HG03575 (cell line): ENCODE data around the gene FNDC11.
"Not testable (repeated sequence)": the region's sequence is repeated elsewhere in the genome, so short reads cannot be mapped to it uniquely, and the experiment has no call there.

Experiments used
- ATAC-seq: cut with Tn5 transposase; IDR thresholded peaks from one replicate; pipeline ENCODE4 v1.9.1; 2021; ENCODE audit not compliant: unreplicated experiment, insufficient number of reproducible peaks, low FRiP score; ENCODE audit errors: extremely low read depth

Gene FNDC11

DNA sequence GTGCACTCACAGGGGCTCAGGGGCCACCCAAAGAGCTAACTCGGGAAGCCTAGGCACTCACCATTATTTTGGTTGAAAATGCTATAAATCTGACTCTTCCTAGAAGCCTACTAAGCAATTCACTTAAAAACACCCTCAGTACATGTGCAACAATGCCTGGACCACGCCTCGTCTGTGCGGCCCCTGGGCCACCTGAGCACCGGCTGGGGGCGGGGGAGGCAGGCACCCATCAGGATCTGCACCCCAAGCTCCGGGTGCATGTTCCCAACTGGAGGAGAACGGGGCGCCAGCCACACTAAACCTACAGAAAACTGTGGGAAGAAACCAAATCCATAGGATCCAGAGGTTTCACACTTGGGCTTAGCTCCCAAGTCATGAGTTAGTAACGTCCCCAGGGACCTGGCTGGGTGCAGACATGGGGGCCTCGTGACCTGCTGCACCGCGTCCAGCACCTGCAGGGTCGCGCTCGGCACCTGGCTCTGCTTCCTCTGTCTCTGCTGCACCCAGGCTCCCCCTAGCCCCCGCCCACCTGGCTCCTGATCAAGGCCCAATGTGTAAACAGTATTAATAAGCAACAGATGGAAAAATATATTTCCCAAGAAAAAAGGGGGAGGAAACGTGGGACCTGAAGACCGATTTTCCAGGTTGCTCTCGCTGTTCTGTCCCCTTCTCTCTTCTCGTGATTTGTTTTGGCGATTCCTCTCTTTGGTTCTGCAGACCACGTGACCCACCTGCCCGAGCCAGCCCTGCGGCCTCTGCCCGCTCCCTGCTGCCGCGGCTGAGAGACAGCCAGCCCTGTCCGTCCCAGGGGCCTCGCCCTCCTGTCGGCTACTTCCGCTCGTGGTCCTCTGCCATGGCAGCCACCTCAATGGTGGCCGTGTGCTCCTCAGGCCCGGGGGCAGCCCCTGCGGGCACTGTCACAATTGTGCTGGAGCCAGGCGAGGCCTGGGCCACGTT is 35.6 kb downstream of the FNDC11 start:
- ATAC-seq = no peak

DNA sequence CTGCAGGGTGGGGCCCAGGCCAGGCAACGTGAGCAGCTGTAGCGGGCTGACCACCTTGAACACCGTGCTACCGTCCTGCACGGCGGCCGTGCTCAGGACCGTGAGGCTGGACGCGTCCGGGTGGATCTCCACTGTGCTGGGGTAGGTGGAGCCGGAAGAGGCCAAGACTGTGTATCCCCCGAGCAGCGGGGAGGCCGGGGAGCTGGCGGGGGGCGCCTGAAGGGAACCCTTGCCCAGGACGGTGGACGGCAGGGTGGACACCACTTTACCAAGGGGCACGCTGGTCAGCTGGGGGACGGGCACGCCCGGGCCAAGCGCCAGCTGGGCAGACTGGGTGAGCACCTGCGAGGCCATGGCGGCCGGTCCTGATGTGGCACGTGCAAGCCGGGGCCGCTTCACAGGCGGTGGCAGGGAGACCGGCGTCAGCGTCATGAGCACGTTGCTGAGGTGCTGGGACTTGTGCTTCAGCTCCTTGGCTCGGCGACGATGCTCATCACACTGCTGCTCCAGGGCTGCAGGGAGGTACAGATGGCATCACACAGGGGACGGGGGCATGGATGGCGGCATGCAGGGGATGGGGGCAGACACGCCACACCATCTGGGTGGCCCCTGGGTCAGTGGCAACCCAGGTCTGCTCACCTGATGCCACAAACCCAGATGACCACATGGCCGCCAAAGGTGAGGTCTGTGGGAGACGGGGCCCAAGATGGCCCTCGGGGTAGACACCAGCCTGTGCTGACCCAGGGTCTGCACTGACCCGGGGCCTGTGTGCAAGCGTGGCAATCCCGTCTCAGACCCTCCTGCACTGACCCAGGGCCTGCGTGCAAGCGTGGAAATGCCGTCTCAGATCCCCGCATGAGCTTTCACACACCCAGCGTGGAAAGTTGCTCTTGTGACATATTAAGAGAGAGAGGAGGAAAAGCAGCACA is 36.5 kb downstream of the FNDC11 start:
- no peak for ATAC-seq

DNA sequence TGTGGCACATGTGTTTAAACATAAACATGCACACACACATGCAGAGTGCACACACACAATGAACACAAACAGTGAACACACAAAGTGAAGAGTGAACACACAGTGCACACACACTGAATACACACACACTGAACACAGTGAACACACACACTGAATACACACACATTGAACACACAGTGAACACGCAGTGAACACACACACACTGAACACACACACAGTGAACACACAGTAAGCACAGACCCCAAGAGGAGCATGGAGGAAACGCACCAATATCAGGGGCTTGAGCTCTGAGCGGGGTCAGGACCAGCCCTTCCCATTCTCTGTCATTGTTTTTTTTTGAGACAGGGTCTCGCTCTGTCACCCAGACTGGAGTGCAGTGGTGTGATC is 37.2 kb downstream of the FNDC11 start:
- ATAC-seq = no peak

DNA sequence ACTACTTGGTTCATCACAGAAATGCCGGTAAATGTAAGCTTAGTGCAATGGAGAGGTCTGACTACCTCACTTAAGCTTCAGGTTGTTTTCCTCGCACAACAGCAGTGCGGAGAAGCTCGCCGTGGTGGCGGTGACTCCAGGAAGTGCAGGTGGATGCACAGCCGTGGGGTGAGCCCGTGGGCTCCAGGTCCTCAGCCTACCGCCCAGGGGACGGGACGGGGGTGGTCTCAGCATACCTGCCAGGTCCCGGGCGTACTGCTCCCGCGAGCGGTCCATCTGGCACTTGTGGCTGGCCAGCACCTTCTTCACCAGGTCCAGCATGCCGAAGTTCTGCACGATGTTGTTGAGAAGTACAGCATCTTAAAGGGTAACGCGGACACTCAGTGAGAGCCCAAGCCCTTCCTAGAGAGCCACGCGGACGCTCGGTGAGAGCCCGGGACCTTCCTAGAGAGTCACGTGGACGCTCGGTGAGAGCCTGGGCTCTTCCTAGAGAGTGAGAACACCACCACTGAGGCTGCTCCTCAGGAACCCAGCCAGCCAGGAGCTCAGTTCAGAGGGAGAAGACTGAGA is 37.9 kb downstream of the FNDC11 start:
- ATAC-seq = no peak

DNA sequence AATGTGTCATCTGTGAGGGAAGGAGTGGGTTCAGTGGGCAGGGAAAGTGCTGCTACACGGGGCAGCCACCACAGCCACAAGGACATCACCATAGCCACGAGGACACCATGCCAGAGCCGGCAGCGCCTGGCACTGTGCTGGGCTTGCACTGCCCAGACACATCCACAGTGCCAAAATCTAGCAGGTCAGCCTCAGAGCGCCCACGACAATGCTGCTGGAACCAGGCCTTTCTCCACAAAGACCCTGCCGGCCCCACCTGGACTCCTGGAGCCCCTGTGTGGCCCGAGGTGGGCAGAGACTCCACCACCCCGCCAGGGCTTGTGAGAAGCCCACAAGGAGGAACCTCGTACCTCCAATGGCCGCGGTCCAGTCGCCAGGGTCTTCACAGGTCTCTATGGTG is 38.7 kb downstream of the FNDC11 start:
- ATAC-seq = no peak

DNA sequence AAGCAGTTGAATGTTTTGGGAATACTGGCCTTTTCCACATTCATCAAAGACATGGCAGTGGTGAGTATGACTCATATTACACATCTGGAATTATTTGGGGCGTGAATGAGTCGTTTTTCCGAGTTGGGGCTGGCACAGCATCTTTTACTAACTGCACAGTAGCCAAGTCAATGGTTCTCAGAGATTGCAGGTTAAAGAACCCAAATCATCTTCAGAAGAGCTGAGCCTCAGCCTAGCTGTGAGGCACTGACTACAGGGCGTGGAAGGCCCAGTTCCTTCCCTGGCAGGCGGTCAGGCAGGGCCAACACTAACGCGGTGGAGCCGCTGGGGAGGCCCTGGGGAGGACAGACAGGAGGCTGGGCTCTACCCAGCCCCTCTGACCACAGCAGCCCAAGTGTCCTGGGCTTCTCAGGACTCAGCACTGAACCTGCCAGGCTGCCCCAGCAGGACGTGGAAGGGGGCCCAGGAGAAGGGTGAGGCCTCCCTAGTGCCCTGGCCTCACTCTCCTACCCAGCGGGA is 40.1 kb downstream of the FNDC11 start:
- ATAC-seq = no peak

DNA sequence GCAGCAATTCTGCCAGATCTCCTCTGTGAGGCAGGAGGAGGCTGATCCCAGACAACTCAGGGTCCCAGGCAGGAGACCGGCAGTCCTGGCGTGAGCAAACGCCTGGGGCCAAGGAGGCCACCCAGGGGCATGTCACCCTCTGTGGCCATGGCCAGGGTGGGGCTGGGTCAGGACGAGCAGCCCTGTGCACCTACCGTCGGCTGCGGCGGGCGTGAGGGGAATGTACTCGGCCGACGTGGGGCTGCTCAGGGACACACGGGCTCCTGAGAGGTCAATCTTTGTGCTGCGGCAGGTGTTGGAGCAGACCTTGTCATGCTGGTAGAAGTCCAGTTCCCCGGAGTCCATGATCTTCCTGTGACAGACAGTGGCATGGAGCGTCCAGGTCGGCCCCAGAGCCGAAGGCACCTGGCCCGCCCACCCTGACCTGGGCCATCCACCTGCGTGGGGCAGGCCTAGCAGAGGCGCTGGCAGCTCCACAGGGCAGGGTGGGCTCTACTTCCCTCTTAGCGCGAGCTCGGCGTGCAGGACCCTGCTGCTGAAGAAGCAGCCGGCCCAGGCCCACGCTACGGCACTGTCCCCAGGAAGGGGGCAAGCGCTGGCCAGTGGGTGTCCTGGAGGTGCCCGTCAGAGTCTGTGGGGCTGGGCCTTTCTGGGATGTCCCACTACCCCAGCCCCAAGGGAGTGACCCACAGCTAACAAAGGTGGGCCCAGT is 41.6 kb downstream of the FNDC11 start:
- ATAC-seq = no peak

DNA sequence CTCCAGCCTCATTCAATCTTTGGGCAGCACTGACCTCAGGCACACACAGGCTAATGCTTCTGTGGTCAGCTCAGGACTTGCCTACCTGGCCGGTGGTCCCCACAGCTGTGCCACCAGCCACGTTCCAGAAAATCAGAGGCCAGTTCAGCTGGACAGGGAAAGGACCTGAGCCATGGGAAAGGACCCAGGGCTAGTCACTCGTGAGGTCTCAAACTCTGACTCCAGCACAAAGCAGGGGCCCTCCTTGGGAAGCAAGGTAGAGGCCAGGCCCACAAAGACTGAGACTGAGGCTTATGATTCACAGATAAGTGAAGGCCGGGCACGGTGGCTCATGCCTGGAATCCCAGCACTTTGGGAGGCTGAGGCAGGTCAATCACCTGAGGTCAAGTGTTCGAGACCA is 42.5 kb downstream of the FNDC11 start:
- ATAC-seq = no peak

DNA sequence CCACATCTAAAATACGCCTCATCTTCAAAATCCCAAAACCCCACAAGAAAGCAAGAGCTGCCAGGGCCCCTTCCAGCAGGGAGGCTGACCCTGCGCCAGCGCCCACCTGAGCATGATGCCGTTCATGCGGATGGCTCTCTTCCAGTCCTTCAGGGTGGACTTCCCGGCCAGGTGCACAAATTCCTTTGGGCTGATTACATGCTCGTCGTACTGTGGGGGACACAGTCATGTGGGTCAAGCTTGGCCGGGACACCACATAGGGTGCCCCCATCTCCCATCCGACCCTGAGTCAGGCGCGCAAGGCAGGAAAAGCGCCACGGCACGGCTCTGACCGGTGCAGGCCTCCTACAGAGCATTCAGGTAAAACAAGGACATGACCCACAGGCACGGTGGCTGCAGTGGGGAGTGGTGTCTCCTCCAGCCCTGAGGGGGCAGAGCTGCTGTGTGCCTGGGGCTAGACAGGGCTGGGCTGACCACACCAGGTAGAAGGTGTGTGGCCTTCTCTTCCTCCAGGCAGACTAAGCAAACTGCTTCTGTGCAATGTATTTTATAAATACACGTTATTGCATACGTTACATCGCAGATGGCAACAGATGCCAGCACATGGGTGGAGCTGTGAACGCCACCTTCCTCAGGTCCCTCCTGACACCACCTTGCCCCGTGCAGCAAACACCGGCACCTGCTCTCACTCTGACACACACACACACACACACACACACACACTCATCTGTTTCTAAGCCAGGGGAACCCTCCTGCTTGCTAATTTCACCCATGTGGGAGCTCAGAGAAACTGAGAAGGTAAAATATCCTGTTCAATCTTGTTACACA is 43.9 kb downstream of the FNDC11 start:
- ATAC-seq = no peak

DNA sequence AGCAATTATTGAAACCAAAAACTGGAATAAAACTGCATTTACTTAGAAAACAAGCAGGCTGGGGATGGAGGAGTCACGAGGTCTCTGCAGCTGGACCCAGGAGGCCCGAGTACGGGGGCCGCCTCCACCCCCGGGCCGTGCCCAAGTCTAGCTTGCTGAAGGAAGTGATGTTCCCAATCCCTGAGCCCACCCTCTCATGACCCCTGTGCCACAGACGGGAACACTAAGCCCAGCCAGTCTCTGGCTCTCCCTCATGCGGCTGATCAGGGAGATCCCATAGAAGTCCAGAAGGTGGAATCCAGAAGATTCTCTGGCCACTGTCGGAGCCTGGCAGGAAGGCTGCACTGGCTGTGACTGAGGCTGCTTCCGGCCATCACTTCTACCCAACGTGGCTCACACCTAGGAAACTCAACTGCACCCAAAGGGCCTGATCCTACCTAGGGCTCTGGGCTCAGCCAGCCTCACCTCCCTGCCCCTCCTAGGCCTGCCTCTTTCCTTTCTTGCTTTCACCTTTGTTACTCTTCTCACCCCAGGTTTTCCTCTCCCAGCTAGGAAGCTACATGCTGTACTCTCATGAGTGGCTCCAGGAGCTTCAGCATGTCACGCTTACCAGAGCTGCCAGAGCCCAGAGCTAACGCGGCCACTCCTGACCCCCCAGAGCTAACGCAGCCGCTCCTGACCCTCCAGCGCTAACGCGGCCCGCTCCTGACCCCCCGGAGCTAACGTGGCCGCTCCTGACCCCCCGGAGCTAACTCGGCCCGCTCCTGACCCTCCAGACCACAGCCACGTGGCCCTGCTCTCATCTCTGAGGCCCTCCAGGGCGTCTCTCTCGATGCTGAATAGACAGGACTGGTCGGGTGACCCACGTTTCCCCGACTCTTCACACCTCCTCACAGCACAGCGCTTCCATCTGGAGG is 44.8 kb downstream of the FNDC11 start:
- ATAC-seq = no peak

DNA sequence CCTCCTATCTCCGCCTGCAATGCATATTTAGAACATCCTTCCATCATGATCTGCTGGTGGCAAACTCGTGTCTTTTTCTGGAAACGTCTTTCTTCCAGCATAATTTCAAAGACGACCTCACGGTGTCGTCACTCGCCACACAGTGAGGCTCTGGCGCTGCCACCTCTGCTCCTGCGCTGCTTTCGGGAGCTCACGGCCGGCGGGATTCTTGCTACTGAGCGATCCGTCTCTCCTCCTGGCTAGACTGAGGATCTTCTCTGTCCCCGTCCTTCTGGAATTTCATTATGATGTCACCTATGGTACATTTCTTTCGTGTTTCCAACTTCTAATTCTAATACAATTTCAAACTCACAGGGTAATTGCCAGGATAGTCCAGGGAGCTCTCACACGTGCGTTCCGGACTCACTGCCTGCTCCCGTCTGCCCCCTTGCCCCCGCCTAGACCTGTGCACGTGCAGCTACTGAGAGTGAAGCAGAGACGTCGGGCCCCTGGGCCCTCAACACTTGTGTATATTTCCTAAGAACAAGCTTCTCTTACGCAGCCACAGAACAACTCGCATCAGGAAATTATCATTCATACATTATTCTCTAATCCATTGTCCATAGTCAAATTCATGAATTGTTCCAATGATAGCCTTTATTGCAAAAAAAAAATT is 45.6 kb downstream of the FNDC11 start:
- no peak for ATAC-seq

DNA sequence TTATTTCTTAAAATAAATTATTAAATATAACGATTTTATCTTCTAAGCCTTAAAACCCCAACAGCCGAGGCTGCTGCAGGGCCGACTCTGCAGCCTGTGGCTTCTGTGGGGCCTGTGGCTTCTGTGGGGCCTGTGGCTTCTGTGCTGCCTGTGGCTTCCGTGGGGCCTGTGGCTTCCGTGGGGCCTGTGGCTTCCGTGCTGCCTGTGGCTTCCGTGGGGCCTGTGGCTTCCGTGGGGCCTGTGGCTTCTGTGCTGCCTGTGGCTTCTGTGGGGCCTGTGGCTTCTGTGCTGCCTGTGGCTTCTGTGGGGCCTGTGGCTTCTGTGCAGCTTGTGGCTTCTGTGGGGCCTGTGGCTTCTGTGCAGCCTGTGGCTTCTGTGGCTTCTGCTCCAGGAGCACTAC is 47.7 kb downstream of the FNDC11 start:
- ATAC-seq = not testable (repeated sequence)

DNA sequence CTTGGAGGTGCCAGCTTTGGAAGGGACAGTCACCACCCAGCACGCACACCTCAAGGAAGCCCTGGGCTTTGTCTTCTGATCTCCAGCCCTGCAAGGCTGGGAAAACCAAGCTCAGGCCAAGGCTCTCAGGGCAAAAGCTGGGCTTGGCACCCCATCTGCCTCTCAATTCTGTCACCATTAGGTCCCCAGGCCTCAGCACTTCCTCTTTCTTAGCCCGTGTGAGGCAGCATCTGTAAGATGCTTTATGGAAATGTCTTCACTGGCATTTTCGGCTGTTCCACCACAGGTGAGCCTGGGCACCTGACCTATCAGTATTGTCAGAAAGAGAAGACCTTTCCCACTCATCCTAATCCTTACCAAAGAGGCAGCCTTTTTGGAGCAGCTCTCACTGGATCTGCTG is 48.4 kb downstream of the FNDC11 start:
- ATAC-seq = no peak
